Natural killer cell (primary cell): ENCODE measurements around the gene SF3A2. TPM values are rescaled to one million over a fixed set of nuclear protein-coding genes. Genes with fewer than 3 reads are reported as not detected.

Source experiments
- ATAC-seq, 3 donors: fragments of 150-1000 bp in 2 of 3; fragments of 200-7000 bp in 1 of 3; cut with Tn5 transposase; 1 replicate in 1 of 3; 2 replicates in 2 of 3; pipeline ENCODE4 v1.10.0; 2021; ENCODE audit warnings: mild to moderate bottlenecking in 2 of 3, moderate library complexity in 2 of 3
- DNase-seq, 2 donors: peaks; one replicate each; pipeline versions ENCODE4 v3.0.0 to v3.0.0-alpha.2; 2013 to 2021; ENCODE audit warnings: mixed read lengths in 1 of 2
- H3K27ac ChIP-seq: one replicate; pipeline ENCODE4 v1.5.1; 2013; ENCODE audit warnings: mild to moderate bottlenecking, low read length
- H3K27me3 ChIP-seq: one replicate; pipeline ENCODE4 v1.6.1; 2013; ENCODE audit warnings: low read length; ENCODE audit not compliant: control insufficient read depth, insufficient read depth
- H3K36me3 ChIP-seq: one replicate; pipeline ENCODE4 v1.6.1; 2013; ENCODE audit warnings: low read length; ENCODE audit not compliant: control insufficient read depth, insufficient read depth
- H3K4me1 ChIP-seq: one replicate; pipeline ENCODE4 v1.6.1; 2013; ENCODE audit warnings: low read length; ENCODE audit not compliant: control insufficient read depth, insufficient read depth
- H3K4me3 ChIP-seq: one replicate; pipeline ENCODE4 v1.5.1; 2013; ENCODE audit warnings: low read length
- H3K9me3 ChIP-seq: one replicate; pipeline ENCODE4 v1.6.1; 2013; ENCODE audit warnings: low read length; ENCODE audit not compliant: control insufficient read depth, insufficient read depth
- H3K27ac Mint-ChIP-seq, 2 donors: one replicate each; pipeline ENCODE4 v1.8.0; 2022; ENCODE audit warnings: mild to moderate bottlenecking in 2 of 2, mixed read lengths in 2 of 2, moderate library complexity in 1 of 2
- H3K27me3 Mint-ChIP-seq, 2 donors: one replicate each; pipeline ENCODE4 v1.8.0; 2022; ENCODE audit warnings: low read depth in 2 of 2, mixed read lengths in 2 of 2
- H3K36me3 Mint-ChIP-seq: one replicate; pipeline ENCODE4 v1.8.0; 2022; ENCODE audit warnings: mixed read lengths
- H3K4me1 Mint-ChIP-seq, 2 donors: one replicate each; pipeline ENCODE4 v1.8.0; 2022; ENCODE audit warnings: mixed read lengths in 2 of 2
- H3K4me3 Mint-ChIP-seq: one replicate; pipeline ENCODE4 v1.8.0; 2022; ENCODE audit warnings: mild to moderate bottlenecking, moderate library complexity, mixed read lengths
- H3K9me3 Mint-ChIP-seq, 2 donors: one replicate each; pipeline ENCODE4 v1.8.0; 2022; ENCODE audit warnings: mixed read lengths in 2 of 2
- CTCF ChIP-seq: fragments of 200-600 bp; IDR thresholded peaks from one replicate; pipeline ENCODE4 v1.8.0; 2022; ENCODE audit warnings: antibody characterized with exemption
- WGBS: methylation state at CpG from one replicate; pipeline ENCODE4 v1.1.7; 2013; ENCODE audit warnings: missing lambda C conversion rate; ENCODE audit not compliant: insufficient coverage; 5-methylcytosine and 5-hydroxymethylcytosine counted together
- intact Hi-C: fragments of 100-400 bp; cut with micrococcal nuclease; formaldehyde crosslinking; loops from one replicate; pipeline ENCODE4 v1.14.2; 2022
- total RNA-seq, 4 donors: library from RNA; stranded (reverse); fragments of 120-200 nt in 1 of 4; gene quantifications; one replicate each; pipeline versions ENCODE4 v1.2.3 to v1.2.4, GENCODE V29; 2013 to 2022

SF3A2 gene
- total RNA-seq, 3 donors from 2014 or later (not counting 1 experiment from before 2014, with no cell fraction given): 143 to 165 (median 147) TPM

- Histone ChIP-seq H3K4me3 (no peak overlapping the region), H3K27ac (no peak overlapping the region), H3K36me3 (peaks cover 51% of the 10 kb centered on the region), H3K4me1 (peaks cover 7% of the 10 kb centered on the region), H3K9me3 (no peaks in the 10 kb centered on the region), H3K27me3 (no peaks in the 10 kb centered on the region)
- Mint-ChIP-seq H3K4me3 (no peak overlapping the region), H3K36me3 (no peaks in the 10 kb centered on the region), H3K4me1 (peaks cover 6 to 11% of the 10 kb centered on the region in 2 donors), H3K9me3 (no peaks in the 10 kb centered on the region), H3K27ac (no peak overlapping the region), H3K27me3 (no peaks in the 10 kb centered on the region)
- TF ChIP-seq CTCF: no peak
- no peak for DNase-seq
- ATAC-seq: no peak
- 98% methylated on average over 59 of the region's 59 CpGs for WGBS
- intact Hi-C loops: no loop called here
These were observed 10.4 kb upstream of the SF3A2 start for GRCh38 chr19:2226051-2226839.

DNA sequence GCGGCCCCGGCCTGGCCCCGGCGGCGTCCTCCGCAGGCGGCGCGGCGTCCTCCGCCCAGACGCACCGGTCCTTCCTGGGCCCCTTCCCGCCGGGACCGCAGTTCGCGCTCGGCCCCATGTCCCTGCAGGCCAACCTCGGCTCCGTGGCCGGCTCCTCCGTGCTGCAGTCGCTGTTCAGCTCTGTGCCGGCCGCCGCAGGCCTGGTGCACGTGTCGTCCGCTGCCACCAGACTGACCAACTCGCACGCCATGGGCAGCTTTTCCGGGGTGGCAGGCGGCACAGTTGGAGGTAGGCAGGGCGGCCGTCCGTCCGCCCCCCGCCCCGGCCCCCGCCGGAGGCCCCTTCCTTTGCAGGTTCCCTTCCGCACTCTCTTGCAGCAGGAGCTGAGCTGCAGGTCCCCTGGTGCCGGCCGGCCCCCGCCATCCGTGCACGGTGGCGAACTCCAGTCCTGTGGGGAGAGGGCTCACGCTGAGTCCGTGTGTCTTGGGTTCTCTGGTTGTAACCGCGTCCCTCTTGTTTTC is 9.7 kb upstream of the SF3A2 start:
- H3K36me3 Mint-ChIP-seq: no peaks in the 10 kb centered on the region
- intact Hi-C loops: no loop called here
- no peaks in the 10 kb centered on the region for H3K9me3 Mint-ChIP-seq

DNA sequence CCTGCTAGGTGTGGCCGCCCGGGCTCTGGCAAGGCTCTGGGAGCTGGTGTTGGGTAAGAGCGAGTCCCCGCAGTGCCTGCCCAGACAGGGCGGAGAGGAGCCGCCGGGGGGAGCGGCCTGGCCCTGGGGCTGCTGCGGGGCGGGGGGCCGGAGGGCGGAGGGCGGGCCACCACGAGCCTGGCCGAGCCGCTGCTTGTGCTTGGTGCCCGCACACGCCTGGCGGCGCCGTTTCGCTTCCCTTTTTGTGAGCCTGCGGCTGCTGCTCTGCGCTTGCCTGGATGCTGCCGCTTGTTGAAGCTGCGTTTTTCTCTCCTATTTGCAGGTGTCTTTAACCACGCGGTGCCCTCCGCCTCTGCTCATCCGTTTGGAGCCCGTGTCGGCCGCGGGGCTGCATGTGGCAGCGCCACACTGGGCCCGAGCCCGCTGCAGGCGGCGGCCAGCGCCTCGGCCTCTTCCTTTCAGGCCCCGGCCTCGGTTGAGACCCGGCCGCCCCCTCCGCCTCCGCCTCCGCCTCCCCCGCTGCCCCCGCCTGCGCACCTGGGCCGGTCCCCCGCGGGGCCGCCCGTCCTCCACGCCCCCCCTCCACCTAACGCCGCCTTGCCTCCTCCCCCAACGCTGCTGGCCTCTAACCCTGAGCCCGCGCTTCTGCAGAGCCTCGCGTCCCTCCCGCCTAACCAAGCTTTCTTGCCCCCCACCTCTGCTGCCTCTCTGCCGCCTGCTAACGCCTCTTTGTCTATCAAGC is 9.0 kb upstream of the SF3A2 start:
- Histone ChIP-seq H3K4me1 (peaks cover 7% of the 10 kb centered on the region), H3K36me3 (peaks cover 46% of the 10 kb centered on the region), H3K4me3 (no peak overlapping the region), H3K27ac (no peak overlapping the region), H3K27me3 (no peaks in the 10 kb centered on the region), H3K9me3 (no peaks in the 10 kb centered on the region)
- H3K36me3 Mint-ChIP-seq: no peaks in the 10 kb centered on the region
- 89% methylated on average over 67 of the region's 67 CpGs for WGBS
- H3K4me3 Mint-ChIP-seq: no peak overlapping the region
- no peaks in the 10 kb centered on the region for H3K27me3 Mint-ChIP-seq
- no peak for DNase-seq
- intact Hi-C loops: no loop called here
- H3K9me3 Mint-ChIP-seq: no peaks in the 10 kb centered on the region
- H3K4me1 Mint-ChIP-seq: peaks cover 6 to 11% of the 10 kb centered on the region in 2 donors
- no peak for TF ChIP-seq CTCF
- ATAC-seq: no peak
- H3K27ac Mint-ChIP-seq: no peak overlapping the region

More for the DNA sequence above, 9.7 kb upstream of the SF3A2 start:
- no peak for TF ChIP-seq CTCF
- peaks cover 48% of the 10 kb centered on the region for H3K36me3 ChIP-seq
- Mint-ChIP-seq H3K4me1 (peaks cover 6 to 11% of the 10 kb centered on the region in 2 donors), H3K27ac (no peak overlapping the region), H3K4me3 (no peak overlapping the region), H3K27me3 (no peaks in the 10 kb centered on the region)
- ATAC-seq (no peak), DNase-seq (no peak)
- no peak overlapping the region for H3K4me3 ChIP-seq
- H3K27me3 ChIP-seq: no peaks in the 10 kb centered on the region
- H3K27ac ChIP-seq: no peak overlapping the region
- H3K4me1 ChIP-seq: peaks cover 7% of the 10 kb centered on the region
- no peaks in the 10 kb centered on the region for H3K9me3 ChIP-seq
- WGBS: 96% methylated on average over 53 of the region's 53 CpGs
